Erythroblast (primary cell): Measurements from ENCODE around the gene HOXD8.

ENCODE experiments used
- GATA1 ChIP-seq: IDR thresholded peaks from 2 replicates; pipeline ENCODE4 v1.6.1; 2011; ENCODE audit warnings: low read depth, mild to moderate bottlenecking, control low read depth, low read length, moderate library complexity
- POLR2A ChIP-seq: IDR thresholded peaks from 2 replicates; pipeline ENCODE4 v1.6.1; 2011; ENCODE audit warnings: mild to moderate bottlenecking, low read length

- TF ChIP-seq POLR2A = no peak
- TF ChIP-seq GATA1 = no peak
These were observed 20.2 kb upstream of the HOXD8 start for GRCh38 chr2:176109192-176109901.
